22Rv1 (cell line): ENCODE results near the gene DDR2.
A peak's percentile ranks its signal among the peaks of the same experiment; 100 is the strongest.
"Not testable (repeated sequence)": the region's sequence is repeated elsewhere in the genome, so short reads cannot be mapped to it uniquely, and the experiment has no call there.

Experiments used
- H3K27ac ChIP-seq: fragments of 450-650 bp; 2 replicates; pipeline ENCODE4 v1.5.1; 2017
- CTCF ChIP-seq: fragments of 450-650 bp; IDR thresholded peaks from 2 replicates; pipeline ENCODE4 v1.5.1; 2017; ENCODE audit warnings: mild to moderate bottlenecking
- ZFX ChIP-seq: fragments of 450-650 bp; IDR thresholded peaks from 2 replicates; pipeline ENCODE4 v1.6.1; 2017; ENCODE audit warnings: antibody characterized with exemption, borderline replicate concordance

DDR2 gene

GRCh38 chr1:162779043-162779442 is 146.8 kb downstream of the DDR2 start:
- H3K27ac ChIP-seq: no peak overlapping the region
- TF ChIP-seq CTCF: no peak
- no peak for TF ChIP-seq ZFX

- no peak overlapping the region for H3K27ac ChIP-seq
- TF ChIP-seq ZFX (no peak), CTCF (no peak)
Measured at GRCh38 chr1:162782671-162783070, 150.4 kb downstream of the DDR2 start.

GRCh38 chr1:162784926-162785325 is 152.7 kb downstream of the DDR2 start:
- not testable (repeated sequence) for H3K27ac ChIP-seq

- H3K27ac ChIP-seq: not testable (repeated sequence)
Measured at GRCh38 chr1:162788783-162789182, 156.5 kb downstream of the DDR2 start.

GRCh38 chr1:162790303-162790984 is 158.2 kb downstream of the DDR2 start, which contains the start of gene HSD17B7:
TSS of gene HSD17B7 (plus strand) at chr1:162790702. CDS start at chr1:162790801, 99 bp downstream.
- H3K27ac ChIP-seq: peak within 1 kb of the TSS; percentile 78

GRCh38 chr1:162790985-162791357 is 158.7 kb downstream of the DDR2 start:
- peak overlapping the region; percentile 78 for H3K27ac ChIP-seq

- H3K27ac ChIP-seq: not testable (repeated sequence)
Measured at GRCh38 chr1:162794284-162794683, 162.0 kb downstream of the DDR2 start.

- H3K27ac ChIP-seq: not testable (repeated sequence)
Measured at GRCh38 chr1:162796617-162797279, 164.5 kb downstream of the DDR2 start.

GRCh38 chr1:162799995-162800830 is 167.9 kb downstream of the DDR2 start:
- not testable (repeated sequence) for H3K27ac ChIP-seq
- TF ChIP-seq CTCF: peak; percentile 85

GRCh38 chr1:162807503-162807902 is 175.2 kb downstream of the DDR2 start:
- H3K27ac ChIP-seq: not testable (repeated sequence)

GRCh38 chr1:162812357-162812756 is 180.1 kb downstream of the DDR2 start:
- not testable (repeated sequence) for H3K27ac ChIP-seq

- H3K27ac ChIP-seq: not testable (repeated sequence)
Measured at GRCh38 chr1:162818136-162818535, 185.9 kb downstream of the DDR2 start.

- H3K27ac ChIP-seq: not testable (repeated sequence)
Measured at GRCh38 chr1:162818666-162819065, 186.4 kb downstream of the DDR2 start.
